GM18508 (cell line): ENCODE measurements around the gene DNAJC25.
"Not testable (repeated sequence)": the region's sequence is repeated elsewhere in the genome, so short reads cannot be mapped to it uniquely, and the experiment has no call there.

ENCODE experiments used
- ATAC-seq: cut with Tn5 transposase; IDR thresholded peaks from one replicate; pipeline ENCODE4 v1.9.1; 2021; ENCODE audit warnings: moderate number of reproducible peaks; ENCODE audit not compliant: insufficient read depth, unreplicated experiment

DNAJC25 gene

DNA sequence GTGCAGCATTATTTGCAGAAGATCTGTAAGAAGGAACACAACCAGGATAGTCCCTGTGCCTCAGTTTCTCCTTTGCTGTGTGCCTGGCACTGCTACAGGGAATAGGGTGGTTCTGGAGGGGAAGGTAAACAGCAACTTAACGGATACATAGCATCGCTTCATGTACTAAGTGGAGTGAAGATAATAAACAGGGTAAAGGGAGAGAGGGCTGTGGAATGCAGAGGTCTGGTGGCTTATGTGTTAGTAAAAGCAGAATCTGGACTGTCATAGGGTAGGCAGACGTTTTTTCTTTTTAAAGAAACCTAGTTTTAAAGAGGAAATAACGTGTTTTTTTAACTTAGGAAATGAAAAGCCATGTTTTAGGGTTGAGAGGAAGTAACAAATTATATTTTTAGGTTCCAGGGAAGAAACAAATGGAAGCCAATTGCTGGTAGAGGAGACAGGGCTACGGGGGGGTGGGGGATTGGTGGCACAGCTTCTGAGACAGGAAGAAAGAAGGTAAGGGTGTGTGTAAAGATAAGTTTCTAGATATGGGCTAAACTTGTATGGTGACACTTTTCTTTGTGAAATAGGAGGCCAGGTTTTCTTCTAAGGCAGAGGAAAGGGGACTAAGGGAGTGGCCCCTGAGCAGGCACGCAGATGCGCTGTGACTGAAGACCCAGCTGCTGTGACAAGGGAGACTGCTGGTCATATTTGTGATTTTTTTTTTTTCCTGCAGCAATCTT lies 31.6 kb downstream of the DNAJC25 start:
- no peak for ATAC-seq

DNA sequence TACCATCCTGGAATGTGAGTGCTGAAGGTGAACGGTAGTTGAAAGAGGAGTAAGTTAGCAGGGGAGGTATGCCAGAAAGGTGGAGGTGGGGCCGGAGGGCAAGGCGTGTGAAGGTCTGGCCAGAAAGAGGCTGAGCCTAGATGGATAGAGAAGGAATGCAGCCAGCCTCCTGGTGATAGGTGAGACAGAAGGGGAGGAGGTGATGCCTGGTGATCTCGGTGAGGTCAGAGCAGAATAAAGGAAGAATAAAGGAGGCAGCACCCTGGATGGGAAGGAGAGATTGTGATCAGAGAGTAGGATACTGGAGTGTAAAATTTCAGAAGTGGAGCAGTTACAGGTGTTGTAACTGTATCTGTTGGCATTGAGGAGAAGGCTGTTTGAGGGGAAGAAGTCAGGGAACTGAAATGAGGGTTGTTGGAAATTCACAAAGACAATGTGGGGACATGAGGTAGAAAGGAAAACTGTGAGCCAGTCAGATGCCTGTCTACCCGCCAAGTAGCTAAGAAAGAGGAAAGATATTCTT lies 32.2 kb downstream of the DNAJC25 start:
- no peak for ATAC-seq

- no peak for ATAC-seq
These were observed 37.0 kb downstream of the DNAJC25 start for GRCh38 chr9:111668026-111668573.

- ATAC-seq = not testable (repeated sequence)
These were observed 37.5 kb downstream of the DNAJC25 start for GRCh38 chr9:111668601-111669000.

DNA sequence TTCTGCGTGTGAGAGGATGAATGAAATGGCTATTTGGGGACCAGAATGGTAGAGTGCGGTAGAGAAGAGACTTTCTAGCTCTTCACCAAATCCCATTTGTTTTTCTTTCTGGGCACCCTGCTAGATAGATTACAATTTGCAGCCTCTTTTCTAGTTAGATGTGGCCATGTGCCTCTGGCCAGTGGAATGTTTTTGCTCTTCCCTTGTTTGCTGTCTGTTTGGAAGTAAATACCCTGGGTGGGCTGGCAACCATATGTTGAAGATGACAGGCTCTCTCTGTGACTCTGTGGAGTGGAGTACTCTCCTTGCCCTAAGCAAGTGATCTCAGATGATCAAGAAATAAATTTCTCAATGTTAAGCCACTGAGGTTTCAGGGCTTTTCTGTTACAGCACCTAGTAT lies 43.2 kb downstream of the DNAJC25 start:
- ATAC-seq = no peak

DNA sequence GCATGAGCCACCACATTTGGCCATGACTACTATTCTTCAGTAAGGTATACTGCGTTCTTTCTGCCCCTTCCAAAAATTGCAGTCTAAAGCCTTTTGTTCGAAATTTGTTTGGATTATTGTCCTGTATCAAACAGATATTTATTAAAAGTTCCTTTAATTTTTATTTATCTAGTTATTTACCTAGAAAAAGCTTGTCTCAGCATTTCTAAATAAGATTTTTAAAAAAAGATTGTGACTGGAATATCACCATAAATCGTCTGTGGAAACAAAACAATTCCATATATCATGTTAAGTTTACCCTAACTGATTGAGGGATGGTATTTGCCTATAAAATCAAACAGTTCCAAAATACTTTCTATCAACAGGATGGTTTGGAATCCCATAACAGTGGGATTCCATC lies 45.0 kb downstream of the DNAJC25 start:
- no peak for ATAC-seq

- ATAC-seq = no peak
These were observed 47.2 kb downstream of the DNAJC25 start for GRCh38 chr9:111678293-111678692.

GRCh38 chr9:111679199-111679598 lies 48.1 kb downstream of the DNAJC25 start:
- no peak for ATAC-seq

DNA sequence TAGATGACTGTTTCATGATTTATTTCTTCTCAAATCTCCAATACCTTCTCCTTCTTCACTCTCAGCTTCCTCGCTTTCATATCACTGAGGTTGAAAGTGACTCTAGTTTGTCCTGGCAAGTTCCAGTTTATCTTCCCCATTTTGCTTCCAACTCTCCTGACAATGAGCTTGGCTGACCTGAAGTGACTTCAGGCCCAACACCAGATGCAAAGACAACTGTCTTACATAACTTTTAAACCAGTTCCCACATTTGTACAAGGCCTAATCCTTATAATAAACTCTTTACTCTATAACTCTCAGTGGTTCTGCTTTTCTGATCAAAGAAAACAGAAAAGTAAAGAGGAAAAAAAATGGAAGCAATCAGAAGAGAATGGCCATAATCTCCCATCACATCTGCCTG lies 52.3 kb downstream of the DNAJC25 start:
- no peak for ATAC-seq

GRCh38 chr9:111691672-111692329 lies 60.7 kb downstream of the DNAJC25 start:
- ATAC-seq = no peak

GRCh38 chr9:111696796-111697195 lies 65.7 kb downstream of the DNAJC25 start:
- ATAC-seq = no peak

GRCh38 chr9:111700776-111701175 lies 69.6 kb downstream of the DNAJC25 start:
- ATAC-seq = no peak
